Measurements from ENCODE around the gene TNS1. TPM values are rescaled to one million over a fixed set of nuclear protein-coding genes. Genes with fewer than 3 reads are reported as not detected.

TNS1 gene
- polyA plus RNA-seq, 1 of the 3 experiments (the other 2 are of a cell fraction), result 12.1 TPM

DNA sequence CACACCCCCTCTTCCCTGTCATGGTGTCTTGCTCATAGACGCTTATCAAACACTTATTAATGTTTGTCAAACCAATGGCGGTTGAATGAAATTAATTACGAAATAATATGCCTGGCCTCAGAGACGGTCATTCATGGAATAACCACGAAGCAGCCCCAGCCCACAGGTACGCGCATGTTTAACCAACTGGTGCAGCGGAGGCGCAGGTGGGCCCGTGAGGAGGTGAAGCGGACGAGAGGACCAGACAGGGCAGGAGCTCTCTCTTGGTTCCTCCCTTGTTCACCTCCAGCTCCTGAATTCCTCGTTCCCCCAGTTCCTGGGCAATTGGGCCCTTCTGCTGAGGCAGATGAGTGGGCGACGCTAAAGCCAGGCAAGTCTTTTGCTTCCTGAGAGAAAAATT, 169.8 kb downstream of the TNS1 start:
- 97% methylated on average over 15 of the region's 15 CpGs for WGBS (ENCODE audit: low lambda C conversion rate)
- H3K9ac ChIP-seq, result no peak overlapping the region
- H3K4me2 ChIP-seq, result no peak overlapping the region
- no peaks in the 10 kb centered on the region for H3K9me3 ChIP-seq
- TF ChIP-seq GABPA (IDR thresholded peaks at IDR 0.05; ENCODE audit: low read depth), result no peak
- TF ChIP-seq, protein P1, sequence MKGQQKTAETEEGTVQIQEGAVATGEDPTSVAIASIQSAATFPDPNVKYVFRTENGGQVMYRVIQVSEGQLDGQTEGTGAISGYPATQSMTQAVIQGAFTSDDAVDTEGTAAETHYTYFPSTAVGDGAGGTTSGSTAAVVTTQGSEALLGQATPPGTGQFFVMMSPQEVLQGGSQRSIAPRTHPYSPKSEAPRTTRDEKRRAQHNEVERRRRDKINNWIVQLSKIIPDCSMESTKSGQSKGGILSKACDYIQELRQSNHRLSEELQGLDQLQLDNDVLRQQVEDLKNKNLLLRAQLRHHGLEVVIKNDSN (IDR thresholded peaks at IDR 0.05; ENCODE audit: borderline replicate concordance, low read depth), result no peak
- no peak for TF ChIP-seq POLR2AphosphoS5 (IDR thresholded peaks at IDR 0.05; ENCODE audit: low read depth, low read length)
- no peak for TF ChIP-seq NRF1 (IDR thresholded peaks at IDR 0.05; ENCODE audit: low read depth, low read length)
- no peak for TF ChIP-seq RFX5 (IDR thresholded peaks at IDR 0.05; ENCODE audit: low read length)
- no peak overlapping the region for H3K4me3 ChIP-seq (ENCODE audit: low read depth in 2 of 2, low read length in 1 of 2)
- no peak for DNase-seq
- H2AFZ ChIP-seq (ENCODE audit: low read depth), result no peak overlapping the region
- no peaks in the 10 kb centered on the region for H3K9me2 ChIP-seq
- H3K27me3 ChIP-seq (ENCODE audit: insufficient read depth), result no peaks in the 10 kb centered on the region
- H4K20me1 ChIP-seq (ENCODE audit: insufficient read depth), result peaks cover 30% of the 10 kb centered on the region
- H3K4me1 ChIP-seq (ENCODE audit: control insufficient read depth in 1 of 2, insufficient read depth in 2 of 2, low read depth in 1 of 2, low read length in 1 of 2), result peaks cover 10 to 20% of the 10 kb centered on the region in 2 experiments; a peak in 2 of 4 replicates
- H3K27ac ChIP-seq (ENCODE audit: low read depth in 2 of 2, low read length in 1 of 2), result no peak overlapping the region
- peaks cover 27 to 58% of the 10 kb centered on the region in 2 experiments for H3K36me3 ChIP-seq (replicated peaks in 1 of 2; ENCODE audit: control insufficient read depth in 1 of 2, insufficient read depth in 2 of 2, low read length in 1 of 2)
- H3F3A ChIP-seq (replicated peaks; ENCODE audit: insufficient read depth), result no peaks in the 10 kb centered on the region
- POLR2A ChIA-PET, result no interaction called here
- CTCF ChIA-PET, result interaction anchor here (0.9 to 1.8 kb wide), 2 partner anchors 44 to 57 kb away, joined by 3 to 6 read pairs; no protein-coding TSS in a partner anchor
- peaks cover 9% of the 10 kb centered on the region for H3K79me2 ChIP-seq (ENCODE audit: insufficient read depth)

DNA sequence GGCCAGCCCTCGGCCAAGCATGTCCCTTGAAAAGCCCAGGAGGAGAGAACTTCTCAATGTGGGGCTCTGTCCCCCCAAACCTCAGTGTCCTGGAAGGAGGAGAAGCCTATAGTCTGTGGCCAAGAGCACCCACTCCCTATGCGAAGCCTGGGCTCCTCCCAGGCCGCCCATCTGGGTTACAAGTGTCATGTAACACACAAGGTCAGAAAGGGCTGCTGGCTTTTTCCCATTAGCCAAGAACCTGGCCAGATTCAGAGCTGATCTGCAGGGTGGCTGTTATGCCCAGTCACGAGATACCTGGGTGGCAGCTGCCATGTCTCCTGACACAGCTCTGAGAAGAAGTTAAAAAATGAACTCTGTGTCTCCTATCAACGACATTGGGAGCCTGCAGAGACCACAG, 170.7 kb downstream of the TNS1 start:
- Histone ChIP-seq H3K9me2 (no peaks in the 10 kb centered on the region), H3K36me3 (replicated peaks in 1 of 2; ENCODE audit: control insufficient read depth in 1 of 2, insufficient read depth in 2 of 2, low read length in 1 of 2) (peaks cover 33 to 63% of the 10 kb centered on the region in 2 experiments), H3K9me3 (no peaks in the 10 kb centered on the region), H3K9ac (no peak overlapping the region), H3K4me2 (no peak overlapping the region), H3K27ac (ENCODE audit: low read depth in 2 of 2, low read length in 1 of 2) (no peak overlapping the region), H3F3A (replicated peaks; ENCODE audit: insufficient read depth) (no peaks in the 10 kb centered on the region), H3K4me3 (ENCODE audit: low read depth in 2 of 2, low read length in 1 of 2) (no peak overlapping the region), H3K4me1 (ENCODE audit: control insufficient read depth in 1 of 2, insufficient read depth in 2 of 2, low read depth in 1 of 2, low read length in 1 of 2) (peaks cover 10 to 13% of the 10 kb centered on the region in 2 experiments; a peak in 2 of 4 replicates), H4K20me1 (ENCODE audit: insufficient read depth) (peaks cover 25% of the 10 kb centered on the region), H3K79me2 (ENCODE audit: insufficient read depth) (peaks cover 5% of the 10 kb centered on the region), H2AFZ (ENCODE audit: low read depth) (no peak overlapping the region), H3K27me3 (ENCODE audit: insufficient read depth) (no peaks in the 10 kb centered on the region)
- CTCF ChIA-PET, result interaction anchor here (0.6 to 1.8 kb wide), 3 partner anchors 43 to 76 kb away, joined by 3 to 6 read pairs (median 4); no protein-coding TSS in a partner anchor
- TF ChIP-seq, protein P2, sequence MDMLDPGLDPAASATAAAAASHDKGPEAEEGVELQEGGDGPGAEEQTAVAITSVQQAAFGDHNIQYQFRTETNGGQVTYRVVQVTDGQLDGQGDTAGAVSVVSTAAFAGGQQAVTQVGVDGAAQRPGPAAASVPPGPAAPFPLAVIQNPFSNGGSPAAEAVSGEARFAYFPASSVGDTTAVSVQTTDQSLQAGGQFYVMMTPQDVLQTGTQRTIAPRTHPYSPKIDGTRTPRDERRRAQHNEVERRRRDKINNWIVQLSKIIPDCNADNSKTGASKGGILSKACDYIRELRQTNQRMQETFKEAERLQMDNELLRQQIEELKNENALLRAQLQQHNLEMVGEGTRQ (IDR thresholded peaks at IDR 0.05; ENCODE audit: borderline replicate concordance, low read depth, low read length), result no peak
- TF ChIP-seq, protein P3, sequence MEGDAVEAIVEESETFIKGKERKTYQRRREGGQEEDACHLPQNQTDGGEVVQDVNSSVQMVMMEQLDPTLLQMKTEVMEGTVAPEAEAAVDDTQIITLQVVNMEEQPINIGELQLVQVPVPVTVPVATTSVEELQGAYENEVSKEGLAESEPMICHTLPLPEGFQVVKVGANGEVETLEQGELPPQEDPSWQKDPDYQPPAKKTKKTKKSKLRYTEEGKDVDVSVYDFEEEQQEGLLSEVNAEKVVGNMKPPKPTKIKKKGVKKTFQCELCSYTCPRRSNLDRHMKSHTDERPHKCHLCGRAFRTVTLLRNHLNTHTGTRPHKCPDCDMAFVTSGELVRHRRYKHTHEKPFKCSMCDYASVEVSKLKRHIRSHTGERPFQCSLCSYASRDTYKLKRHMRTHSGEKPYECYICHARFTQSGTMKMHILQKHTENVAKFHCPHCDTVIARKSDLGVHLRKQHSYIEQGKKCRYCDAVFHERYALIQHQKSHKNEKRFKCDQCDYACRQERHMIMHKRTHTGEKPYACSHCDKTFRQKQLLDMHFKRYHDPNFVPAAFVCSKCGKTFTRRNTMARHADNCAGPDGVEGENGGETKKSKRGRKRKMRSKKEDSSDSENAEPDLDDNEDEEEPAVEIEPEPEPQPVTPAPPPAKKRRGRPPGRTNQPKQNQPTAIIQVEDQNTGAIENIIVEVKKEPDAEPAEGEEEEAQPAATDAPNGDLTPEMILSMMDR (IDR thresholded peaks at IDR 0.05), result no peak
- no peak for TF ChIP-seq GABPA (IDR thresholded peaks at IDR 0.05; ENCODE audit: low read depth)
- no peak for TF ChIP-seq TEAD4 (IDR thresholded peaks at IDR 0.05; ENCODE audit: borderline replicate concordance, insufficient read depth)
- TF ChIP-seq EP300 (IDR thresholded peaks at IDR 0.05; ENCODE audit: borderline replicate concordance in 1 of 2, low read depth in 1 of 2, low read length in 1 of 2), result no peak
- TF ChIP-seq, protein P4, sequence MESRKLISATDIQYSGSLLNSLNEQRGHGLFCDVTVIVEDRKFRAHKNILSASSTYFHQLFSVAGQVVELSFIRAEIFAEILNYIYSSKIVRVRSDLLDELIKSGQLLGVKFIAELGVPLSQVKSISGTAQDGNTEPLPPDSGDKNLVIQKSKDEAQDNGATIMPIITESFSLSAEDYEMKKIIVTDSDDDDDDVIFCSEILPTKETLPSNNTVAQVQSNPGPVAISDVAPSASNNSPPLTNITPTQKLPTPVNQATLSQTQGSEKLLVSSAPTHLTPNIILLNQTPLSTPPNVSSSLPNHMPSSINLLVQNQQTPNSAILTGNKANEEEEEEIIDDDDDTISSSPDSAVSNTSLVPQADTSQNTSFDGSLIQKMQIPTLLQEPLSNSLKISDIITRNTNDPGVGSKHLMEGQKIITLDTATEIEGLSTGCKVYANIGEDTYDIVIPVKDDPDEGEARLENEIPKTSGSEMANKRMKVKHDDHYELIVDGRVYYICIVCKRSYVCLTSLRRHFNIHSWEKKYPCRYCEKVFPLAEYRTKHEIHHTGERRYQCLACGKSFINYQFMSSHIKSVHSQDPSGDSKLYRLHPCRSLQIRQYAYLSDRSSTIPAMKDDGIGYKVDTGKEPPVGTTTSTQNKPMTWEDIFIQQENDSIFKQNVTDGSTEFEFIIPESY (IDR thresholded peaks at IDR 0.05; ENCODE audit: borderline replicate concordance, low read depth), result no peak
- no peak for TF ChIP-seq NRF1 (IDR thresholded peaks at IDR 0.05; ENCODE audit: low read depth, low read length)
- TF ChIP-seq MXI1 (IDR thresholded peaks at IDR 0.05; ENCODE audit: low read depth, low read length), result no peak
- no peak for TF ChIP-seq POLR2AphosphoS5 (IDR thresholded peaks at IDR 0.05; ENCODE audit: low read depth, low read length)
- DNase-seq, result no peak
- WGBS (ENCODE audit: low lambda C conversion rate), result 85% methylated on average over 2 of the region's 5 CpGs
- POLR2A ChIA-PET, result no interaction called here
